HG02588 (cell line): ENCODE data around the gene OR6P1.

Experiments
- ATAC-seq: cut with Tn5 transposase; IDR thresholded peaks from one replicate; pipeline ENCODE4 v1.9.1; 2021; ENCODE audit warnings: mild to moderate bottlenecking, moderate library complexity; ENCODE audit not compliant: unreplicated experiment

OR6P1 gene, protein sequence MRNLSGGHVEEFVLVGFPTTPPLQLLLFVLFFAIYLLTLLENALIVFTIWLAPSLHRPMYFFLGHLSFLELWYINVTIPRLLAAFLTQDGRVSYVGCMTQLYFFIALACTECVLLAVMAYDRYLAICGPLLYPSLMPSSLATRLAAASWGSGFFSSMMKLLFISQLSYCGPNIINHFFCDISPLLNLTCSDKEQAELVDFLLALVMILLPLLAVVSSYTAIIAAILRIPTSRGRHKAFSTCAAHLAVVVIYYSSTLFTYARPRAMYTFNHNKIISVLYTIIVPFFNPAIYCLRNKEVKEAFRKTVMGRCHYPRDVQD

GRCh38 chr1:158570480-158570879 is at the start of gene OR6P1:
TSS of gene OR6P1 (minus strand) at chr1:158570580. CDS start at chr1:158563604, 6,976 bp downstream.
- no peak for ATAC-seq

DNA sequence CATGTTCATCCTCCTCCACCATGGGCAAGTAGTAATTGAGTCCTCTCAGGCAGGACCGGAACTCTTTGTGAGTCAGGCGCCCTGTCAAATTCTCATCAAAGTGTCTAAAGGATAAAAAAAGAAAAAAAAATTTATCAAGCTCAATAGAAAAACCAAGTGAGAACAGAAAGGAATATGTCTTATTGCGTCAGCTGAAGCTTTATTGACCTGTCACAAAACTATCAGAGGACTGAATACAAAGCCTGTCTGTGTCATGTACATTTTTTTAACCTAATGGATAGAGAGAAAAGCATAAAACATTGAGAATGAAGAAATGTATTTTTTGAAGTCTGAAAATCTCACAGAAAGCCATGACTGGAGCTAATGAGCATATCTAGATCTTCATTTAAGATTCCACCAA is 43.4 kb upstream of the OR6P1 start:
- ATAC-seq, result no peak

- no peak for ATAC-seq
These were observed 41.5 kb upstream of the OR6P1 start for GRCh38 chr1:158611916-158612315.

- ATAC-seq, result no peak
These were observed 36.9 kb upstream of the OR6P1 start for GRCh38 chr1:158607296-158607695.

DNA sequence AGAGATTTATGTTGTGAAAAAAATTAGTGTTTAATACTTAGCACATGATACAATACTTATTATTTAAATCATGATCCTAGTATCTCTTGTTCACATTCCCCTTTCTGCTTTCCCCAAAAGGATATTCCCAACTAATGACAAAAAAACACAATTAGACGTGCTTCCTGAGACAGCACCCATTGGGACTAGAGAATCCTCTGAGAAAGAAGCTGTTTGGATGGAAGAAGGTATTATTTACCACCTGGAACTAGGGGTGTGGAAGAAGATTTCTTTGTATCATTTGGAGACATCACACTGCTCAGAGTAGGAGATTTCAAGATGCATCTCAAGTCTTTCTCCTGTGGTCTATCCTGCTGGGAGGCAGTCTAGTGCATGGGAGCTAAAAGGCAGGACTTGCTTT is 34.6 kb upstream of the OR6P1 start, which contains the start of gene OR10Z1:
TSS of gene OR10Z1 (plus strand) at position 301 of the 400 bp plus-strand sequence. CDS start 1,171 bp downstream, outside the sequence.
- ATAC-seq, result no peak

GRCh38 chr1:158600735-158601134 is 30.4 kb upstream of the OR6P1 start:
- ATAC-seq, result no peak

GRCh38 chr1:158586942-158587341 is 16.6 kb upstream of the OR6P1 start:
- ATAC-seq, result no peak

- ATAC-seq, result no peak
These were observed 13.6 kb upstream of the OR6P1 start for GRCh38 chr1:158583962-158584361.

DNA sequence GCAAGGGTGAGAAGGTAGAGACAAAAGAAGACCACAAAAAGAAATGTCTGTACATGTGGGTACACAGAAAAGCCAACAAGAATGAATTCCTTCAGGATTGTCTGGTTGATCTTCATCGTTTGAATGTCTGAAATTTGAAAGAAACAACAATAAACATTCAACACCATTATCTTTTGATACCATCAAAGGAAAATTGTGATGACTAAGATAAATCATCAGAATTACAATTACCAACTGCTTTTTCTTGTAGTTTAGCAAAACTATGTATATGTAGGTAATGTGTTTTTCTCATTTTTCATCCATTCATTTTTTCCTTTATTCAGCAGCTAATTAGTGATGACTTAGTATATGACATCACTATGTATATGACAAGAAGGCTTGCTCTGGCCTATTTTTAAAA is 9.4 kb upstream of the OR6P1 start, which contains the start of gene OR10X1:
TSS of gene OR10X1 (minus strand) at position 167 of the 400 bp plus-strand sequence. CDS start at position 167, 0 bp downstream.
- no peak for ATAC-seq

- no peak for ATAC-seq
These were observed 7.2 kb upstream of the OR6P1 start for GRCh38 chr1:158577561-158577960.

DNA sequence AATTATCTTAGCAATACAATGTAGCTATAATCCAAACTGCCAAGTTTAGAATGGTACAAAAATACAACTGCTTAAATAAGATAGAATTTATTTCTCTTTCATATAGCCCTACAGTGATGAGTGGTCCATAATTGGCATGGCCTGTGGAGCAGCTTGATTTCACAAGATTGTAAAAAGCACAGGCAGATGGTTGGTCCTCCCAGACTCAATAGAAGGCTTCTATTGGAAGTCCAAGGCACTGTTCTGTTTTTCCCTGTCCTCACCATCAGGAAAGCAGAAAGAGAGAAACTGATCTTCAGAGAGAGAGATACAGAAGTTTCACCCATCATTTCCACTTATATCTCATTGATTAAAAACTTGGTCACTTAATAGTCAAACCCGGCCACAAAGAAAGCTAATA is 1.8 kb upstream of the OR6P1 start:
- ATAC-seq, result no peak

- no peak for ATAC-seq
These were observed 5.8 kb downstream of the OR6P1 start for GRCh38 chr1:158564608-158565007.

GRCh38 chr1:158563853-158564252 is 6.5 kb downstream of the OR6P1 start:
- no peak for ATAC-seq

DNA sequence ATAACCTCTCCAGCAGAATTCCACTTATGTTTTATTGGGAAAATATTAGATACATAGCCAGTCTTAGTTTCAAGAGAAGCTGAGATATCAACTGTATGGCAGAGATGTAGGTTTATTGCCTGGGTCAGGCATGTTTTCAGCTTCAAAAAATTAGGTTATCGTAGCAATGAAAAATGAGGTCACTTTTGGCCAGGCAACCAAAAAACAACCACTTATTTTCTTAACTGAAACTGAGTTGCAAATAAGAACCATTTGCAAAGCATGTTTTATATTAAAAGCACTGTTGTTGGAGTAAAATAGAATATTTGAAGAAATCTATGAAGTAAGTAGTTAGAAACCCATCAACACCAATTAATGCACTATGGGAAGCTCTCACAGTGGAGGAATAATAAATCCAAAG is 10.7 kb downstream of the OR6P1 start:
- no peak for ATAC-seq

DNA sequence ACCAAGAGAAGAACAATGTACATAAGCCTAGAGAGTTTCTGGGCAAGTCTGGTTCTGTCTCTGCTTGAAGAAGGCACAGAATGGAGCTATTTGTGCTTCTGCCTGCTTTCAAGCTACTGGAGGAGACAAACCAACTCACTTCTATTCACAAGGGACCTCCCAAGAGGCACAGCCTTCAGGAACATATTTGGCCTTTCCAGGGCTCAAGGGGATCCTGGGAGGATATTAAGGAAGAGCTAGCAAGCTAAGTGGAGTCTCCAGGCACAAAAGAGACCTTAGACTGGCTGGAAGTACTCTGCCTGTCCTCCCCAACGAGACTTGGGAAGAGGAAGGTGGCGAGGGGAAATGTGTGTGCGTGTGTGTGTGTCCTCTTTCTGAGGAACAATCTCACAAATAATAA is 16.0 kb downstream of the OR6P1 start, which contains the start of gene OR6Y1:
TSS of gene OR6Y1 (minus strand) at position 54 of the 400 bp plus-strand sequence. CDS start 6,300 bp downstream, outside the sequence.
- no peak for ATAC-seq

GRCh38 chr1:158552296-158552695 is 18.1 kb downstream of the OR6P1 start:
- no peak for ATAC-seq

GRCh38 chr1:158547533-158547932 is 22.8 kb downstream of the OR6P1 start:
- ATAC-seq, result no peak

- no peak for ATAC-seq
These were observed 32.8 kb downstream of the OR6P1 start for GRCh38 chr1:158537609-158538008.

- ATAC-seq, result no peak
These were observed 35.9 kb downstream of the OR6P1 start for GRCh38 chr1:158534496-158534895.

DNA sequence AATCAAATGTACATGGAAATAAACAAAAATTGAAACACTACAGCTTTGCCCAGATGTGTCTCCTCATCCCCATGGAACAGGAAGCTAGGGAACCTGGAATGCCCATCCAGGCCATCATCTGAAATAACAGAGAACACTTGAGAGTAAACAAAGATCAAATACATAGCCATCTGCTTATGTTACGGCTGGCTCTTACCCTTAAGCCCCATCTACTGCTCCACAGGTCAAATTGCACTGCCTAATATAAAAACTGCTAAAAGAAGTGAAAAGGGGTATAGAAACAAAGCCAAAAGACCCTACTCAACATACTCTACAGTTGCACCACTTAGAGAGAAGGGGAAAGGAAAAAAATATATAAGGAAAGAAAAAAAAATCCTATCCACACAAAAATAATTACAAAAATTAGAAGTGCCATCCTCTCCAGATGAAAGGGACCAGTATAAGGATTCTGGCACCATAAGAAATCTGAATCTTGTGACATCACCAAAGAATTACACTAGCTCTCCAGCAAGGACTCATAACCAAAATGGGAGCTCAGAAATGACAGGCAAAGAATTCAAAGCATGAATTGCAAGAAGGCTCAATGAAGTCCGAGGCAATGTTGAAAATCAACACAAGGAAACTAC is 43.1 kb downstream of the OR6P1 start:
- no peak for ATAC-seq

GRCh38 chr1:158521666-158522058 is 48.7 kb downstream of the OR6P1 start:
- ATAC-seq, result no peak
